Stimulated activated CD4-positive, alpha-beta T cell treated with anti-CD3 and anti-CD28 coated beads, Interleukin-2, amount 100 ng/mL, for 48 hours (primary cell): Measurements from ENCODE around the gene GRIN3B.
A peak's percentile ranks its signal among the peaks of the same experiment; 100 is the strongest.

Experiments used
- DNase-seq, 2 donors: peaks; one replicate each; pipeline ENCODE4 v3.0.0-alpha.2; 2020

GRIN3B gene

GRCh38 chr19:991174-991931 lies 8.9 kb upstream of the GRIN3B start:
- peak; percentile 59 to 75 for DNase-seq

- DNase-seq = no peak
These were observed 8.1 kb upstream of the GRIN3B start for GRCh38 chr19:991932-992669.

- no peak for DNase-seq
These were observed 7.6 kb upstream of the GRIN3B start for GRCh38 chr19:992670-993055.

- DNase-seq = no peak
These were observed 6.8 kb upstream of the GRIN3B start for GRCh38 chr19:993361-993830.

- no peak for DNase-seq
These were observed 6.3 kb upstream of the GRIN3B start for GRCh38 chr19:993831-994393.

- no peak for DNase-seq
These were observed 5.7 kb upstream of the GRIN3B start for GRCh38 chr19:994516-994915.

- no peak for DNase-seq
These were observed 5.0 kb upstream of the GRIN3B start for GRCh38 chr19:995051-995827.

- DNase-seq = peak; percentile 45 to 46
These were observed 4.0 kb upstream of the GRIN3B start for GRCh38 chr19:996051-996838.

- no peak for DNase-seq
These were observed 2.2 kb upstream of the GRIN3B start for GRCh38 chr19:998064-998463.

GRCh38 chr19:999379-999719 lies 870 bp upstream of the GRIN3B start:
- no peak for DNase-seq

GRCh38 chr19:1000591-1001537 lies 645 bp downstream of the GRIN3B start:
- DNase-seq = no peak

GRCh38 chr19:1001538-1002166 lies 1.4 kb downstream of the GRIN3B start:
- peak; percentile 74 to 82 for DNase-seq

GRCh38 chr19:1002600-1002999 lies 2.4 kb downstream of the GRIN3B start:
- no peak for DNase-seq

- DNase-seq = no peak
These were observed 3.1 kb downstream of the GRIN3B start for GRCh38 chr19:1003283-1003682.

GRCh38 chr19:1004204-1004802 lies 4.1 kb downstream of the GRIN3B start:
- no peak for DNase-seq

GRCh38 chr19:1004803-1005664 lies 4.8 kb downstream of the GRIN3B start:
- DNase-seq = no peak

GRCh38 chr19:1006711-1007398 lies 6.6 kb downstream of the GRIN3B start:
- no peak for DNase-seq

GRCh38 chr19:1007399-1008251 lies 7.4 kb downstream of the GRIN3B start:
- no peak for DNase-seq
